GM10847 (cell line): ENCODE data around the gene ADAMTS8.

Experiments
- POLR2A ChIP-seq: IDR thresholded peaks from 2 replicates; pipeline ENCODE4 v1.6.1; 2011; ENCODE audit not compliant: insufficient read length; ENCODE audit errors: extremely low read depth

Gene ADAMTS8

GRCh38 chr11:130431331-130431773 is 2.9 kb upstream of the ADAMTS8 start:
- TF ChIP-seq POLR2A, result no peak

GRCh38 chr11:130429983-130430382 is 1.6 kb upstream of the ADAMTS8 start:
- TF ChIP-seq POLR2A, result no peak

GRCh38 chr11:130429120-130429681 is 792 bp upstream of the ADAMTS8 start:
- no peak for TF ChIP-seq POLR2A

GRCh38 chr11:130427581-130428315 is 661 bp downstream of the ADAMTS8 start:
- no peak for TF ChIP-seq POLR2A

- no peak for TF ChIP-seq POLR2A
Measured at GRCh38 chr11:130426837-130427341, 1.5 kb downstream of the ADAMTS8 start.

- no peak for TF ChIP-seq POLR2A
Measured at GRCh38 chr11:130426223-130426836, 2.1 kb downstream of the ADAMTS8 start.

GRCh38 chr11:130425156-130425555 is 3.3 kb downstream of the ADAMTS8 start:
- no peak for TF ChIP-seq POLR2A

- TF ChIP-seq POLR2A, result no peak
Measured at GRCh38 chr11:130424613-130425140, 3.7 kb downstream of the ADAMTS8 start.

GRCh38 chr11:130423541-130424142 is 4.8 kb downstream of the ADAMTS8 start:
- TF ChIP-seq POLR2A, result no peak

GRCh38 chr11:130422251-130422995 is 6.0 kb downstream of the ADAMTS8 start:
- TF ChIP-seq POLR2A, result no peak

GRCh38 chr11:130421697-130422096 is 6.7 kb downstream of the ADAMTS8 start:
- no peak for TF ChIP-seq POLR2A

- no peak for TF ChIP-seq POLR2A
Measured at GRCh38 chr11:130421199-130421585, 7.2 kb downstream of the ADAMTS8 start.

- TF ChIP-seq POLR2A, result no peak
Measured at GRCh38 chr11:130420478-130421198, 7.8 kb downstream of the ADAMTS8 start.

GRCh38 chr11:130418756-130419155 is 9.7 kb downstream of the ADAMTS8 start:
- TF ChIP-seq POLR2A, result no peak
